Measurements from ENCODE around the gene GATAD2B.
"Not testable (repeated sequence)": the region's sequence is repeated elsewhere in the genome, so short reads cannot be mapped to it uniquely, and the experiment has no call there.

The GATAD2B gene

GRCh38 chr1:153912349-153912748 lies 10.4 kb downstream of the GATAD2B start:
- no peak for ATAC-seq
- TF ChIP-seq, protein P1, sequence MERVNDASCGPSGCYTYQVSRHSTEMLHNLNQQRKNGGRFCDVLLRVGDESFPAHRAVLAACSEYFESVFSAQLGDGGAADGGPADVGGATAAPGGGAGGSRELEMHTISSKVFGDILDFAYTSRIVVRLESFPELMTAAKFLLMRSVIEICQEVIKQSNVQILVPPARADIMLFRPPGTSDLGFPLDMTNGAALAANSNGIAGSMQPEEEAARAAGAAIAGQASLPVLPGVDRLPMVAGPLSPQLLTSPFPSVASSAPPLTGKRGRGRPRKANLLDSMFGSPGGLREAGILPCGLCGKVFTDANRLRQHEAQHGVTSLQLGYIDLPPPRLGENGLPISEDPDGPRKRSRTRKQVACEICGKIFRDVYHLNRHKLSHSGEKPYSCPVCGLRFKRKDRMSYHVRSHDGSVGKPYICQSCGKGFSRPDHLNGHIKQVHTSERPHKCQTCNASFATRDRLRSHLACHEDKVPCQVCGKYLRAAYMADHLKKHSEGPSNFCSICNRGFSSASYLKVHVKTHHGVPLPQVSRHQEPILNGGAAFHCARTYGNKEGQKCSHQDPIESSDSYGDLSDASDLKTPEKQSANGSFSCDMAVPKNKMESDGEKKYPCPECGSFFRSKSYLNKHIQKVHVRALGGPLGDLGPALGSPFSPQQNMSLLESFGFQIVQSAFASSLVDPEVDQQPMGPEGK (CRISPR knock-in tag; IDR thresholded peaks at IDR 0.05; ENCODE audit: borderline replicate concordance): no peak
- TF ChIP-seq, protein P2, sequence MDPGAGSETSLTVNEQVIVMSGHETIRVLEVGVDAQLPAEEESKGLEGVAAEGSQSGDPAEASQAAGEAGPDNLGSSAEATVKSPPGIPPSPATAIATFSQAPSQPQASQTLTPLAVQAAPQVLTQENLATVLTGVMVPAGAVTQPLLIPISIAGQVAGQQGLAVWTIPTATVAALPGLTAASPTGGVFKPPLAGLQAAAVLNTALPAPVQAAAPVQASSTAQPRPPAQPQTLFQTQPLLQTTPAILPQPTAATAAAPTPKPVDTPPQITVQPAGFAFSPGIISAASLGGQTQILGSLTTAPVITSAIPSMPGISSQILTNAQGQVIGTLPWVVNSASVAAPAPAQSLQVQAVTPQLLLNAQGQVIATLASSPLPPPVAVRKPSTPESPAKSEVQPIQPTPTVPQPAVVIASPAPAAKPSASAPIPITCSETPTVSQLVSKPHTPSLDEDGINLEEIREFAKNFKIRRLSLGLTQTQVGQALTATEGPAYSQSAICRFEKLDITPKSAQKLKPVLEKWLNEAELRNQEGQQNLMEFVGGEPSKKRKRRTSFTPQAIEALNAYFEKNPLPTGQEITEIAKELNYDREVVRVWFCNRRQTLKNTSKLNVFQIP (CRISPR knock-in tag; IDR thresholded peaks at IDR 0.05; ENCODE audit: borderline replicate concordance, low read depth): no peak
- TF ChIP-seq ZC3H10 (CRISPR knock-in tag; IDR thresholded peaks at IDR 0.05) (no peak), OSR1 (CRISPR knock-in tag; IDR thresholded peaks at IDR 0.05) (no peak), TOX (CRISPR knock-in tag; IDR thresholded peaks at IDR 0.05; ENCODE audit: borderline replicate concordance) (no peak), ZNF8 (CRISPR knock-in tag; IDR thresholded peaks at IDR 0.05) (no peak), SNAI2 (CRISPR knock-in tag; IDR thresholded peaks at IDR 0.05) (no peak), RARB (CRISPR knock-in tag; IDR thresholded peaks at IDR 0.05) (no peak), ZFP30 (CRISPR knock-in tag; IDR thresholded peaks at IDR 0.05) (no peak), CSDC2 (CRISPR knock-in tag; IDR thresholded peaks at IDR 0.05) (no peak), ISL1 (CRISPR knock-in tag; IDR thresholded peaks at IDR 0.05) (no peak), ZNF70 (CRISPR knock-in tag; IDR thresholded peaks at IDR 0.05) (no peak), ARNTL (CRISPR knock-in tag; IDR thresholded peaks at IDR 0.05; ENCODE audit: borderline replicate concordance, low read depth) (no peak), ZNF565 (CRISPR knock-in tag; conservative IDR thresholded peaks at IDR 0.05; ENCODE audit: low read depth) (no peak), TCF4 (CRISPR knock-in tag; IDR thresholded peaks at IDR 0.05; ENCODE audit: borderline replicate concordance) (no peak), BACH2 (CRISPR knock-in tag; IDR thresholded peaks at IDR 0.05; ENCODE audit: borderline replicate concordance) (no peak)
- TF ChIP-seq, protein P3, sequence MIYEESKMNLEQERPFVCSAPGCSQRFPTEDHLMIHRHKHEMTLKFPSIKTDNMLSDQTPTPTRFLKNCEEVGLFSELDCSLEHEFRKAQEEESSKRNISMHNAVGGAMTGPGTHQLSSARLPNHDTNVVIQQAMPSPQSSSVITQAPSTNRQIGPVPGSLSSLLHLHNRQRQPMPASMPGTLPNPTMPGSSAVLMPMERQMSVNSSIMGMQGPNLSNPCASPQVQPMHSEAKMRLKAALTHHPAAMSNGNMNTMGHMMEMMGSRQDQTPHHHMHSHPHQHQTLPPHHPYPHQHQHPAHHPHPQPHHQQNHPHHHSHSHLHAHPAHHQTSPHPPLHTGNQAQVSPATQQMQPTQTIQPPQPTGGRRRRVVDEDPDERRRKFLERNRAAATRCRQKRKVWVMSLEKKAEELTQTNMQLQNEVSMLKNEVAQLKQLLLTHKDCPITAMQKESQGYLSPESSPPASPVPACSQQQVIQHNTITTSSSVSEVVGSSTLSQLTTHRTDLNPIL (CRISPR knock-in tag; IDR thresholded peaks at IDR 0.05; ENCODE audit: low read depth): no peak
- TF ChIP-seq, protein P4, sequence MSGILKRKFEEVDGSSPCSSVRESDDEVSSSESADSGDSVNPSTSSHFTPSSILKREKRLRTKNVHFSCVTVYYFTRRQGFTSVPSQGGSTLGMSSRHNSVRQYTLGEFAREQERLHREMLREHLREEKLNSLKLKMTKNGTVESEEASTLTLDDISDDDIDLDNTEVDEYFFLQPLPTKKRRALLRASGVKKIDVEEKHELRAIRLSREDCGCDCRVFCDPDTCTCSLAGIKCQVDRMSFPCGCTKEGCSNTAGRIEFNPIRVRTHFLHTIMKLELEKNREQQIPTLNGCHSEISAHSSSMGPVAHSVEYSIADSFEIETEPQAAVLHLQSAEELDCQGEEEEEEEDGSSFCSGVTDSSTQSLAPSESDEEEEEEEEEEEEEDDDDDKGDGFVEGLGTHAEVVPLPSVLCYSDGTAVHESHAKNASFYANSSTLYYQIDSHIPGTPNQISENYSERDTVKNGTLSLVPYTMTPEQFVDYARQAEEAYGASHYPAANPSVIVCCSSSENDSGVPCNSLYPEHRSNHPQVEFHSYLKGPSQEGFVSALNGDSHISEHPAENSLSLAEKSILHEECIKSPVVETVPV (CRISPR knock-in tag; IDR thresholded peaks at IDR 0.05): no peak
- TF ChIP-seq, protein P5, sequence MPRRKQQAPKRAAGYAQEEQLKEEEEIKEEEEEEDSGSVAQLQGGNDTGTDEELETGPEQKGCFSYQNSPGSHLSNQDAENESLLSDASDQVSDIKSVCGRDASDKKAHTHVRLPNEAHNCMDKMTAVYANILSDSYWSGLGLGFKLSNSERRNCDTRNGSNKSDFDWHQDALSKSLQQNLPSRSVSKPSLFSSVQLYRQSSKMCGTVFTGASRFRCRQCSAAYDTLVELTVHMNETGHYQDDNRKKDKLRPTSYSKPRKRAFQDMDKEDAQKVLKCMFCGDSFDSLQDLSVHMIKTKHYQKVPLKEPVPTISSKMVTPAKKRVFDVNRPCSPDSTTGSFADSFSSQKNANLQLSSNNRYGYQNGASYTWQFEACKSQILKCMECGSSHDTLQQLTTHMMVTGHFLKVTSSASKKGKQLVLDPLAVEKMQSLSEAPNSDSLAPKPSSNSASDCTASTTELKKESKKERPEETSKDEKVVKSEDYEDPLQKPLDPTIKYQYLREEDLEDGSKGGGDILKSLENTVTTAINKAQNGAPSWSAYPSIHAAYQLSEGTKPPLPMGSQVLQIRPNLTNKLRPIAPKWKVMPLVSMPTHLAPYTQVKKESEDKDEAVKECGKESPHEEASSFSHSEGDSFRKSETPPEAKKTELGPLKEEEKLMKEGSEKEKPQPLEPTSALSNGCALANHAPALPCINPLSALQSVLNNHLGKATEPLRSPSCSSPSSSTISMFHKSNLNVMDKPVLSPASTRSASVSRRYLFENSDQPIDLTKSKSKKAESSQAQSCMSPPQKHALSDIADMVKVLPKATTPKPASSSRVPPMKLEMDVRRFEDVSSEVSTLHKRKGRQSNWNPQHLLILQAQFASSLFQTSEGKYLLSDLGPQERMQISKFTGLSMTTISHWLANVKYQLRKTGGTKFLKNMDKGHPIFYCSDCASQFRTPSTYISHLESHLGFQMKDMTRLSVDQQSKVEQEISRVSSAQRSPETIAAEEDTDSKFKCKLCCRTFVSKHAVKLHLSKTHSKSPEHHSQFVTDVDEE (CRISPR knock-in tag; IDR thresholded peaks at IDR 0.05): no peak

GRCh38 chr1:153910560-153910959 lies 12.2 kb downstream of the GATAD2B start:
- not testable (repeated sequence) for ATAC-seq

- TF ChIP-seq CSDC2 (CRISPR knock-in tag; IDR thresholded peaks at IDR 0.05): no peak
- no peak for TF ChIP-seq BACH2 (CRISPR knock-in tag; IDR thresholded peaks at IDR 0.05; ENCODE audit: borderline replicate concordance)
- TF ChIP-seq, protein P4 (CRISPR knock-in tag; IDR thresholded peaks at IDR 0.05): no peak
- ATAC-seq: no peak
Measured at GRCh38 chr1:153908071-153908470, 14.7 kb downstream of the GATAD2B start.
